ENCODE measurements around the gene RESF1. TPM values are rescaled to one million over a fixed set of nuclear protein-coding genes. Genes with fewer than 3 reads are reported as not detected.

RESF1 gene
- total RNA-seq, 3 donors from 2014 or later: 75.0 to 123 (median 99.6) TPM

- Histone ChIP-seq H3K4me3 (no peak overlapping the region), H3K9me3 (peaks cover 0 to 5% of the 10 kb centered on the region in 2 donors), H3K27me3 (no peaks in the 10 kb centered on the region), H3K4me1 (no peaks in the 10 kb centered on the region), H3K36me3 (no peaks in the 10 kb centered on the region), H3K27ac (no peak overlapping the region)
- no peak for DNase-seq (ENCODE audit: low spot score in 2 of 2)
- TF ChIP-seq POLR2A (IDR thresholded peaks at IDR 0.05) (no peak), POLR2AphosphoS5 (IDR thresholded peaks at IDR 0.05) (no peak), CTCF (IDR thresholded peaks at IDR 0.05) (no peak)
- intact Hi-C loops (cut with DNase I; ENCODE audit: low total_unique reads): no loop called here
Measured at GRCh38 chr12:31954925-31955858, 4.0 kb upstream of the RESF1 start.

GRCh38 chr12:31958569-31959160 is 550 bp upstream of the RESF1 start:
- Histone ChIP-seq H3K27me3 (no peaks in the 10 kb centered on the region), H3K4me1 (peaks cover 5 to 9% of the 10 kb centered on the region in 2 donors), H3K27ac (peak overlapping the region; percentile 89 to 96), H3K4me3 (peak overlapping the region; percentile 70 to 73 (median 73)), H3K9me3 (no peaks in the 10 kb centered on the region), H3K36me3 (no peaks in the 10 kb centered on the region)
- no peak for DNase-seq (ENCODE audit: low spot score in 2 of 2)
- intact Hi-C loops (cut with DNase I; ENCODE audit: low total_unique reads): no loop called here
- TF ChIP-seq CTCF (IDR thresholded peaks at IDR 0.05) (no peak), POLR2A (IDR thresholded peaks at IDR 0.05) (no peak), POLR2AphosphoS5 (IDR thresholded peaks at IDR 0.05) (no peak)

- peak overlapping the region; percentile 70 to 73 (median 73) for H3K4me3 ChIP-seq
- DNase-seq (ENCODE audit: low spot score in 2 of 2): peak; percentile 37 to 65
- intact Hi-C loops (cut with DNase I; ENCODE audit: low total_unique reads): loop anchor here (5.0 kb wide), 1 partner anchor 347 kb away; no protein-coding TSS in a partner anchor
Measured at GRCh38 chr12:31959701-31960391, 631 bp downstream of the RESF1 start.

GRCh38 chr12:31961137-31961536 is 1.9 kb downstream of the RESF1 start:
- Histone ChIP-seq H3K27me3 (no peaks in the 10 kb centered on the region), H3K4me3 (peak overlapping the region; percentile 70 to 73 (median 73)), H3K4me1 (peaks cover 5 to 9% of the 10 kb centered on the region in 2 donors), H3K27ac (no peak overlapping the region), H3K9me3 (no peaks in the 10 kb centered on the region), H3K36me3 (no peaks in the 10 kb centered on the region)
- intact Hi-C loops (cut with DNase I; ENCODE audit: low total_unique reads): loop anchor here (5.0 kb wide), 1 partner anchor 346 kb away; no protein-coding TSS in a partner anchor
- DNase-seq (ENCODE audit: low spot score in 2 of 2): no peak
- TF ChIP-seq CTCF (IDR thresholded peaks at IDR 0.05): no peak
- no peak for TF ChIP-seq POLR2A (IDR thresholded peaks at IDR 0.05)
- no peak for TF ChIP-seq POLR2AphosphoS5 (IDR thresholded peaks at IDR 0.05)

More at GRCh38 chr12:31959701-31960391, 631 bp downstream of the RESF1 start:
- H3K27me3 ChIP-seq: no peaks in the 10 kb centered on the region
- TF ChIP-seq CTCF (IDR thresholded peaks at IDR 0.05): peak in 1 of 3 donors; percentile 10
- TF ChIP-seq POLR2AphosphoS5 (IDR thresholded peaks at IDR 0.05): no peak
- H3K4me1 ChIP-seq: peaks cover 5 to 9% of the 10 kb centered on the region in 2 donors
- H3K9me3 ChIP-seq: no peaks in the 10 kb centered on the region
- no peaks in the 10 kb centered on the region for H3K36me3 ChIP-seq
- H3K27ac ChIP-seq: peak overlapping the region; percentile 89 to 96
